ENCODE data around the gene LRP8.

The LRP8 gene

GRCh38 chr1:53315046-53315445 lies 12.8 kb downstream of the LRP8 start:
- no peak for TF ChIP-seq EZH2phosphoT487 (IDR thresholded peaks at IDR 0.05; ENCODE audit: low read depth)
- Histone ChIP-seq H3K27ac (ENCODE audit: low read length) (no peak overlapping the region), H3K9ac (ENCODE audit: low read length) (no peak overlapping the region), H3K27me3 (ENCODE audit: low read depth, low read length) (no peaks in the 10 kb centered on the region), H2AFZ (ENCODE audit: low read depth, low read length) (no peak overlapping the region), H3K79me2 (ENCODE audit: low read length) (peaks cover 90% of the 10 kb centered on the region), H3K4me2 (ENCODE audit: low read length) (no peak overlapping the region), H4K20me1 (ENCODE audit: insufficient read depth, low read length) (no peaks in the 10 kb centered on the region), H3K4me3 (ENCODE audit: low read length) (no peak overlapping the region), H3K4me1 (ENCODE audit: low read length) (peaks cover 29% of the 10 kb centered on the region), H3K36me3 (replicated peaks; ENCODE audit: low read depth, low read length) (peaks cover 21% of the 10 kb centered on the region), H3K9me3 (ENCODE audit: insufficient read depth, low read length) (no peaks in the 10 kb centered on the region)

DNA sequence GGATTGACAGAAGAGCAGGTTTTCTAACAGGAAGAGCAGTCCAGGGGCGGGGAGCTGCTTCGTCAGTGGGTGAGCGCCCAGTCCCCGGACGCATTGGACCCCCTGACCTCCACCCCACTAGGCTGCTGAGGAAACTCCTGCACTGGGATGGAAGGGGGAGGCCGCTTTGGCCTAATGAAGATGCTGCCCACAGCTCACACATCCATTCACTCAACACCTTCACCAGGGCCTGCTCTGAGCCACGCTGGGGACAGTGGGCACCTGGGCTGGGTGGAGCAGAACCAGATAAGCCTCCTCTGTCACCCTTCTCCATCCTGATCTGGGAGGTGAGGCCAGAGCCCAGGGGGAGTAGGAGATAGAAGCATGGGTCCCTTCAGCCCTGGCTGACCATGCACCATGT lies 13.3 kb downstream of the LRP8 start:
- TF ChIP-seq CTCF (IDR thresholded peaks at IDR 0.05; ENCODE audit: low read depth, low read length) (no peak), EZH2phosphoT487 (IDR thresholded peaks at IDR 0.05; ENCODE audit: low read depth) (no peak)
- Histone ChIP-seq H3K9me3 (ENCODE audit: insufficient read depth, low read length) (no peaks in the 10 kb centered on the region), H2AFZ (ENCODE audit: low read depth, low read length) (no peak overlapping the region), H3K4me2 (ENCODE audit: low read length) (no peak overlapping the region), H3K27me3 (ENCODE audit: low read depth, low read length) (no peaks in the 10 kb centered on the region), H3K36me3 (replicated peaks; ENCODE audit: low read depth, low read length) (peaks cover 21% of the 10 kb centered on the region), H3K79me2 (ENCODE audit: low read length) (peaks cover 90% of the 10 kb centered on the region), H3K4me3 (ENCODE audit: low read length) (no peak overlapping the region), H3K9ac (ENCODE audit: low read length) (no peak overlapping the region), H3K27ac (ENCODE audit: low read length) (no peak overlapping the region), H3K4me1 (ENCODE audit: low read length) (peaks cover 29% of the 10 kb centered on the region), H4K20me1 (ENCODE audit: insufficient read depth, low read length) (peaks cover 3% of the 10 kb centered on the region; the same call in 1 of the 2 replicates)

DNA sequence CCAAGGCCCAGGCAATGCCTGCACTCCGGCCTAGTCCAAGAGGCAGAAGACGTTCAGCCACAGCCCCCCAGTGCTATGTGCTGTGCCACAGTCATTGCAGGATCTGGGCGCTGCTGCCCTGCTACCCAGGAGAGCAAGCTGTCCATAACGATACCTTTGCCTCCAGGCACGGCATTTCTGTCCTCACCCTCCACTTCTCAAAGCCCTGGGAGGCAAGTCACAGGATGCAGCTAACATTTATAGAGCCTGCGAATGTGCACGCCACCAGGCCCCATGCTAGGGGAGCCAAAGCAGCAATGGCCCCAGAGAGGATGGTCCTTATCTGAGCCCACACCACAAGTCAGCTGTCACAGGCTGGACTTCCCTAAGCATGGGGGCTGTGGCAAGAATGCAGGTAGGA lies 13.8 kb downstream of the LRP8 start:
- H3K4me2 ChIP-seq (ENCODE audit: low read length), result no peak overlapping the region
- TF ChIP-seq CTCF (IDR thresholded peaks at IDR 0.05; ENCODE audit: low read depth, low read length), result no peak
- no peak for TF ChIP-seq EZH2phosphoT487 (IDR thresholded peaks at IDR 0.05; ENCODE audit: low read depth)
- H3K4me1 ChIP-seq (ENCODE audit: low read length), result peaks cover 29% of the 10 kb centered on the region
- no peak overlapping the region for H2AFZ ChIP-seq (ENCODE audit: low read depth, low read length)
- no peak overlapping the region for H3K4me3 ChIP-seq (ENCODE audit: low read length)
- H3K79me2 ChIP-seq (ENCODE audit: low read length), result peaks cover 90% of the 10 kb centered on the region
- H3K27ac ChIP-seq (ENCODE audit: low read length), result no peak overlapping the region
- peaks cover 21% of the 10 kb centered on the region for H3K36me3 ChIP-seq (replicated peaks; ENCODE audit: low read depth, low read length)
- H3K27me3 ChIP-seq (ENCODE audit: low read depth, low read length), result no peaks in the 10 kb centered on the region
- peaks cover 7% of the 10 kb centered on the region; the same call in 1 of the 2 replicates for H4K20me1 ChIP-seq (ENCODE audit: insufficient read depth, low read length)
- no peak overlapping the region for H3K9ac ChIP-seq (ENCODE audit: low read length)
- no peaks in the 10 kb centered on the region for H3K9me3 ChIP-seq (ENCODE audit: insufficient read depth, low read length)

DNA sequence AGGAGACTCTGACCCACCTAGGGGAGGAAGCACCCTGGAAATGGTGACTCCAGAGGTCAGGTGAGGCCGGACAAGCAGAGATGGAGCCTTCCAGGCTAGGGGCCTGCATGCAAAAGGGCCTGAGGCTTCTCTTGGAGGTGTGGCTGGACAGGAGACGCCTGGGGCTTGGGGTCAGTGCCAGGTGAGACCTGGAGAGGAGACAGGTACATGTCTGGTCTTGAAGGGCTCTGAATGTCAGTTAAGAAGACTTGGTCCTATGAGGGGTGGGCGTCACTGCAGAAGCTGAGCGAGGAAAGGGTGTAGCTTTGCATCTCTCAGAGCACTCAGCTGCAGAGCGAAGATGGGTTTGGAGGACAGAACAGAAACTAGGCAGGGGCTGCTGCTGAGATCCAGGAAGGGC lies 14.3 kb downstream of the LRP8 start:
- Histone ChIP-seq H3K36me3 (replicated peaks; ENCODE audit: low read depth, low read length) (peaks cover 16% of the 10 kb centered on the region), H3K27me3 (ENCODE audit: low read depth, low read length) (no peaks in the 10 kb centered on the region), H3K4me2 (ENCODE audit: low read length) (no peak overlapping the region), H2AFZ (ENCODE audit: low read depth, low read length) (no peak overlapping the region), H3K4me3 (ENCODE audit: low read length) (no peak overlapping the region), H3K4me1 (ENCODE audit: low read length) (peaks cover 31% of the 10 kb centered on the region), H4K20me1 (ENCODE audit: insufficient read depth, low read length) (peaks cover 7% of the 10 kb centered on the region; the same call in 1 of the 2 replicates), H3K79me2 (ENCODE audit: low read length) (peaks cover 88% of the 10 kb centered on the region), H3K9ac (ENCODE audit: low read length) (no peak overlapping the region), H3K9me3 (ENCODE audit: insufficient read depth, low read length) (no peaks in the 10 kb centered on the region), H3K27ac (ENCODE audit: low read length) (no peak overlapping the region)
- no peak for TF ChIP-seq CTCF (IDR thresholded peaks at IDR 0.05; ENCODE audit: low read depth, low read length)
- TF ChIP-seq EZH2phosphoT487 (IDR thresholded peaks at IDR 0.05; ENCODE audit: low read depth), result no peak
